ENCODE results near the gene SH3BP5L. TPM values are rescaled to one million over a fixed set of nuclear protein-coding genes. Genes with fewer than 3 reads are reported as not detected.

SH3BP5L gene
- total and polyA plus RNA-seq, 10 of the 15 experiments (the other 5 are each of a cell fraction or from before 2014, with no cell fraction given), result 1.1 to 22.8 (median 10.9) TPM

- TF ChIP-seq IRF3 (IDR thresholded peaks at IDR 0.05), result no peak
These were observed 16.1 kb upstream of the SH3BP5L start (continued) for GRCh38 chr1:248841702-248842395.

DNA sequence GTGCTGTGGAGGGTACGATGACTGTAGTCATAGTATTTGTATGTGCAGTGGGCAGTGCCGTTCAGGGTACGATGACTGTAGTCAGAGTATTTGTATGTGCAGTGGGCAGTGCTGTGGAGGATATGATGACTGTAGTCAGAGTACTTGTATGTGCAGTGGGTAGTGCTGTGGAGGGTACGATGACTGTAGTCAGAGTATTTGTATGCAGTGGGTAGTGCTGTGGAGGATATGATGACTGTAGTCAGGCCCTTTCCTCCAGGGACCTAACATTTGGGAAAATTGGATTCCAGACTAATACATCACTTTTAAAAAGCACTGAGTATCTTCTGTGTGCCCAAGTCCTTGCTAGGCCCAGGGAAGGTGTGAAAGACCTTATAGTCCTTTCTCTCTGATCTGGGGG lies 15.2 kb upstream of the SH3BP5L start:
- peaks cover 43% of the 10 kb centered on the region for H3K79me2 ChIP-seq (ENCODE audit: control insufficient read depth, insufficient read depth, low read length)
- RAD21 ChIA-PET (ENCODE audit: unreplicated experiment), result interaction anchor here (0.9 to 3.2 kb wide), 4 partner anchors 15 to 32 kb away, joined by 3 to 25 read pairs (median 8); partner anchors contain the start of genes SH3BP5L and ZNF692
- no peaks in the 10 kb centered on the region for H4K20me1 ChIP-seq (ENCODE audit: control insufficient read depth, insufficient read depth)
- WGBS (ENCODE audit: insufficient coverage, insufficient replicate concordance, low lambda C conversion rate, missing lambda C conversion rate), result 89% methylated on average over 4 of the region's 4 CpGs
- POLR2A ChIA-PET, result interaction anchor here (0.8 to 3.4 kb wide), 5 partner anchors 9 to 18 kb away, joined by 3 to 28 read pairs (median 5); partner anchors contain the start of genes SH3BP5L and ZNF692
- ATAC-seq (no peak), DNase-seq (ENCODE audit: low read depth, low spot score) (no peak), FAIRE-seq (no peak)
- H3K9ac ChIP-seq (ENCODE audit: control insufficient read depth, insufficient read depth, low read length), result no peak overlapping the region
- H3K9me3 ChIP-seq (replicated peaks; ENCODE audit: control insufficient read depth, insufficient read depth, low read length), result no peaks in the 10 kb centered on the region
- in situ Hi-C loops (cut with MboI) (no loop called here), intact Hi-C loops (cut with micrococcal nuclease; ENCODE audit: unreplicated experiment) (no loop called here)
- no peaks in the 10 kb centered on the region for H3K27me3 ChIP-seq (replicated peaks in 1 of 2; ENCODE audit: control insufficient read depth in 2 of 2, insufficient read depth in 2 of 2, low read length in 1 of 2)
- no peak overlapping the region for H3K4me3 ChIP-seq
- no peak overlapping the region for H2AFZ ChIP-seq (ENCODE audit: control insufficient read depth, low read depth, low read length)
- no TSS peak for BruUV-seq (replicated peaks)
- H3K36me3 ChIP-seq (ENCODE audit: control insufficient read depth in 2 of 2, insufficient read depth in 2 of 2, low read length in 1 of 2), result peaks cover 4 to 7% of the 10 kb centered on the region in 2 experiments; a peak in 3 of 4 replicates
- CTCF ChIA-PET, result interaction anchor here (0.8 to 5.1 kb wide), 16 partner anchors 11 to 86 kb away, joined by 3 to 60 read pairs (median 6); partner anchors contain the start of genes PGBD2, SH3BP5L and ZNF692
- SMC1A ChIA-PET (ENCODE audit: uncharacterized antibody, unreplicated experiment), result interaction anchor here (0.9 to 2.6 kb wide), 11 partner anchors 9 to 373 kb away, joined by 3 to 16 read pairs (median 4); no protein-coding TSS in a partner anchor
- H3K27ac ChIP-seq (ENCODE audit: control insufficient read depth, insufficient read depth), result peak overlapping the region; percentile 38; the same call in 1 of the 2 replicates
- H3K4me2 ChIP-seq (ENCODE audit: control insufficient read depth, insufficient read depth), result peak overlapping the region; percentile 57
- peaks cover 10% of the 10 kb centered on the region for H3K4me1 ChIP-seq (ENCODE audit: control insufficient read depth, insufficient read depth, low read length)
- TF ChIP-seq NFXL1 (IDR thresholded peaks at IDR 0.05; ENCODE audit: borderline replicate concordance) (no peak), EP300 (IDR thresholded peaks at IDR 0.05; ENCODE audit: borderline replicate concordance in 1 of 2, control insufficient read depth in 1 of 2, low read depth in 2 of 2, low read length in 2 of 2) (no peak), ZNF207 (IDR thresholded peaks at IDR 0.05; ENCODE audit: borderline replicate concordance) (no peak), MTA3 (IDR thresholded peaks at IDR 0.05; ENCODE audit: borderline replicate concordance, low read length) (no peak), SRF (IDR thresholded peaks at IDR 0.05; ENCODE audit: low read depth in 2 of 2, low read length in 2 of 2) (no peak), NFIC (IDR thresholded peaks at IDR 0.05; ENCODE audit: low read depth, low read length) (no peak), LARP7 (IDR thresholded peaks at IDR 0.05) (no peak), SMARCA5 (IDR thresholded peaks at IDR 0.05) (no peak), BRCA1 (IDR thresholded peaks at IDR 0.05; ENCODE audit: low read depth, low read length) (no peak), BCL3 (IDR thresholded peaks at IDR 0.05; ENCODE audit: borderline replicate concordance, insufficient read depth, low read depth, low read length, poor library complexity, severe bottlenecking) (no peak), MEF2A (IDR thresholded peaks at IDR 0.05; ENCODE audit: insufficient read depth, low read depth, low read length) (no peak), BCLAF1 (IDR thresholded peaks at IDR 0.05) (no peak)
- TF ChIP-seq, protein P1, sequence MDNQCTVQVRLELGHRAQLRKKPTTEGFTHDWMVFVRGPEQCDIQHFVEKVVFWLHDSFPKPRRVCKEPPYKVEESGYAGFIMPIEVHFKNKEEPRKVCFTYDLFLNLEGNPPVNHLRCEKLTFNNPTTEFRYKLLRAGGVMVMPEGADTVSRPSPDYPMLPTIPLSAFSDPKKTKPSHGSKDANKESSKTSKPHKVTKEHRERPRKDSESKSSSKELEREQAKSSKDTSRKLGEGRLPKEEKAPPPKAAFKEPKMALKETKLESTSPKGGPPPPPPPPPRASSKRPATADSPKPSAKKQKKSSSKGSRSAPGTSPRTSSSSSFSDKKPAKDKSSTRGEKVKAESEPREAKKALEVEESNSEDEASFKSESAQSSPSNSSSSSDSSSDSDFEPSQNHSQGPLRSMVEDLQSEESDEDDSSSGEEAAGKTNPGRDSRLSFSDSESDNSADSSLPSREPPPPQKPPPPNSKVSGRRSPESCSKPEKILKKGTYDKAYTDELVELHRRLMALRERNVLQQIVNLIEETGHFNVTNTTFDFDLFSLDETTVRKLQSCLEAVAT (IDR thresholded peaks at IDR 0.05), result no peak
